HFFc6 (cell line): ENCODE data around the gene SETD9. TPM values are rescaled to one million over a fixed set of nuclear protein-coding genes. Genes with fewer than 3 reads are reported as not detected.

ENCODE experiments used
- DNase-seq: peaks from one replicate; pipeline ENCODE4 v3.0.0-alpha.2; 2018
- H3K27ac Mint-ChIP-seq: 2 replicates; pipeline ENCODE4 v1.8.0; 2020; ENCODE audit warnings: mild to moderate bottlenecking, mixed read lengths
- H3K27me3 Mint-ChIP-seq: 2 replicates; pipeline ENCODE4 v1.8.0; 2021; ENCODE audit warnings: mild to moderate bottlenecking, moderate library complexity, mixed read lengths; ENCODE audit not compliant: insufficient read depth
- H3K36me3 Mint-ChIP-seq: 2 replicates; pipeline ENCODE4 v1.8.0; 2021; ENCODE audit warnings: low read depth, mixed read lengths
- H3K4me1 Mint-ChIP-seq: 2 replicates; pipeline ENCODE4 v1.8.0; 2020; ENCODE audit warnings: low read depth, mixed read lengths
- H3K4me3 Mint-ChIP-seq: 2 replicates; pipeline ENCODE4 v1.8.0; 2020; ENCODE audit warnings: mild to moderate bottlenecking, moderate library complexity, mixed read lengths
- H3K9me3 Mint-ChIP-seq: 2 replicates; pipeline ENCODE4 v1.8.0; 2020; ENCODE audit warnings: mild to moderate bottlenecking, mixed read lengths
- CTCF ChIP-seq: fragments of 200-600 bp; sonication (generic); IDR thresholded peaks from 2 replicates; pipeline ENCODE4 v1.5.0; 2021; ENCODE audit warnings: antibody characterized with exemption, mild to moderate bottlenecking
- long read RNA-seq: library from polyadenylated mRNA; unstranded; transcript quantifications from one replicate; pipeline ENCODE4 v2.0.0, GENCODE V29; 2019
- total RNA-seq, 6 experiments: library from RNA; stranded (reverse); fragmentation: NEBNext Ultra II Directional; extraction: Animal tissue kit (Norgen Biotek cat#: 25700); gene quantifications; 2 replicates in 1 of 6; 3 replicates in 5 of 6; pipeline ENCODE4 v1.2.3, GENCODE V29; 2021

Gene SETD9
- total RNA-seq = 10 to 100 TPM in 1 of 6 experiments, 1 to 10 TPM in 5; 7.4 to 10.3 (median 9.1) TPM
- long read RNA-seq, transcript SETD9-201 (6 exons, 1,619 nt) = major isoform, 5 of 8 reads
- long read RNA-seq, partial matches to known transcripts = 0 of 8 reads
- long read RNA-seq, other reads (novel, unspliced or antisense) = 1 of 8 reads

GRCh38 chr5:56909294-56910209, at the start of gene SETD9:
Gene SETD9, plus strand, starts transcription at chr5:56909596. Its CDS starts 50 bp downstream, at chr5:56909646.
- Mint-ChIP-seq H3K9me3 (no peaks in the 10 kb centered on the region), H3K27ac (peak within 1 kb of the TSS; percentile 99), H3K4me3 (peak within 1 kb of the TSS; percentile 95), H3K36me3 (no peaks in the 10 kb centered on the region), H3K4me1 (peaks cover 25% of the 10 kb centered on the region), H3K27me3 (peaks cover 3% of the 10 kb centered on the region)
- peak; percentile 94 for DNase-seq
- no peak; the same call in 1 of the 2 replicates for TF ChIP-seq CTCF

GRCh38 chr5:56861893-56862485, 47.4 kb upstream of the SETD9 start:
- no peak overlapping the region for H3K4me3 Mint-ChIP-seq
- H3K27ac Mint-ChIP-seq = no peak overlapping the region
- no peaks in the 10 kb centered on the region for H3K4me1 Mint-ChIP-seq

GRCh38 chr5:56862909-56863308, 46.5 kb upstream of the SETD9 start:
- no peak for TF ChIP-seq CTCF
- no peak for DNase-seq
- H3K4me3 Mint-ChIP-seq = no peak overlapping the region
- no peaks in the 10 kb centered on the region for H3K9me3 Mint-ChIP-seq
- no peak overlapping the region for H3K27ac Mint-ChIP-seq
- H3K36me3 Mint-ChIP-seq = peaks cover 19% of the 10 kb centered on the region
- no peaks in the 10 kb centered on the region; the same call in 1 of the 2 replicates for H3K27me3 Mint-ChIP-seq
- H3K4me1 Mint-ChIP-seq = no peaks in the 10 kb centered on the region

More at GRCh38 chr5:56861893-56862485, 47.4 kb upstream of the SETD9 start:
- H3K36me3 Mint-ChIP-seq = peaks cover 19% of the 10 kb centered on the region
- H3K9me3 Mint-ChIP-seq = no peaks in the 10 kb centered on the region
- no peaks in the 10 kb centered on the region; the same call in 1 of the 2 replicates for H3K27me3 Mint-ChIP-seq
- no peak for DNase-seq
- no peak for TF ChIP-seq CTCF

GRCh38 chr5:56871777-56872176, 37.6 kb upstream of the SETD9 start:
- DNase-seq = no peak
- no peak overlapping the region for H3K27ac Mint-ChIP-seq
- no peak for TF ChIP-seq CTCF
- H3K4me3 Mint-ChIP-seq = no peak overlapping the region
- H3K4me1 Mint-ChIP-seq = peaks cover 9% of the 10 kb centered on the region
- H3K9me3 Mint-ChIP-seq = no peaks in the 10 kb centered on the region
- H3K36me3 Mint-ChIP-seq = peaks cover 19% of the 10 kb centered on the region
- H3K27me3 Mint-ChIP-seq = peaks cover 1% of the 10 kb centered on the region; the same call in 1 of the 2 replicates

- TF ChIP-seq CTCF = no peak
- peaks cover 24% of the 10 kb centered on the region for H3K36me3 Mint-ChIP-seq
- no peak overlapping the region for H3K4me3 Mint-ChIP-seq
Measured at GRCh38 chr5:56873056-56873455, 36.3 kb upstream of the SETD9 start.

More at GRCh38 chr5:56873056-56873455, 36.3 kb upstream of the SETD9 start:
- H3K4me1 Mint-ChIP-seq = peaks cover 9% of the 10 kb centered on the region
- peaks cover 1% of the 10 kb centered on the region for H3K27me3 Mint-ChIP-seq
- no peak overlapping the region for H3K27ac Mint-ChIP-seq
- DNase-seq = no peak
- no peaks in the 10 kb centered on the region for H3K9me3 Mint-ChIP-seq
